HG02763 (cell line): ENCODE data around the gene CDH13.

ENCODE experiments used
- ATAC-seq: cut with Tn5 transposase; IDR thresholded peaks from one replicate; pipeline ENCODE4 v1.9.1; 2021; ENCODE audit warnings: mild to moderate bottlenecking, moderate library complexity; ENCODE audit not compliant: unreplicated experiment

CDH13 gene

GRCh38 chr16:83269048-83269447, 642.3 kb downstream of the CDH13 start:
- no peak for ATAC-seq

GRCh38 chr16:83269541-83269940, 642.8 kb downstream of the CDH13 start:
- no peak for ATAC-seq

GRCh38 chr16:83270061-83270460, 643.3 kb downstream of the CDH13 start:
- no peak for ATAC-seq

- no peak for ATAC-seq
These were observed 643.9 kb downstream of the CDH13 start for GRCh38 chr16:83270640-83271039.

- no peak for ATAC-seq
These were observed 644.4 kb downstream of the CDH13 start for GRCh38 chr16:83271123-83271522.

GRCh38 chr16:83271970-83272575, 645.3 kb downstream of the CDH13 start:
- no peak for ATAC-seq

- ATAC-seq, result no peak
These were observed 646.1 kb downstream of the CDH13 start for GRCh38 chr16:83272843-83273242.

- ATAC-seq, result no peak
These were observed 646.9 kb downstream of the CDH13 start for GRCh38 chr16:83273504-83274173.

- no peak for ATAC-seq
These were observed 652.5 kb downstream of the CDH13 start for GRCh38 chr16:83279251-83279650.

- ATAC-seq, result no peak
These were observed 659.2 kb downstream of the CDH13 start for GRCh38 chr16:83285921-83286320.

- ATAC-seq, result no peak
These were observed 669.7 kb downstream of the CDH13 start for GRCh38 chr16:83296505-83296904.

- ATAC-seq, result no peak
These were observed 671.8 kb downstream of the CDH13 start for GRCh38 chr16:83298541-83298940.

- no peak for ATAC-seq
These were observed 673.6 kb downstream of the CDH13 start for GRCh38 chr16:83300326-83300725.

GRCh38 chr16:83301971-83302370, 675.2 kb downstream of the CDH13 start:
- no peak for ATAC-seq

- no peak for ATAC-seq
These were observed 676.1 kb downstream of the CDH13 start for GRCh38 chr16:83302853-83303252.

- ATAC-seq, result no peak
These were observed 678.3 kb downstream of the CDH13 start for GRCh38 chr16:83305092-83305491.

- ATAC-seq, result no peak
These were observed 680.3 kb downstream of the CDH13 start for GRCh38 chr16:83306961-83307593.

- ATAC-seq, result no peak
These were observed 680.8 kb downstream of the CDH13 start for GRCh38 chr16:83307594-83307992.

- no peak for ATAC-seq
These were observed 681.6 kb downstream of the CDH13 start for GRCh38 chr16:83308414-83308813.

GRCh38 chr16:83310816-83311215, 684.0 kb downstream of the CDH13 start:
- no peak for ATAC-seq

- ATAC-seq, result no peak
These were observed 685.4 kb downstream of the CDH13 start for GRCh38 chr16:83312015-83312717.
